Anterior cingulate cortex (tissue), 58 donors: ENCODE results near the gene PDXK.

Source experiments
- DNase-seq, 58 donors: peaks; one replicate each; lab custom pipeline; 2025; lab: John Stamatoyannopoulos, UW

PDXK gene

DNA sequence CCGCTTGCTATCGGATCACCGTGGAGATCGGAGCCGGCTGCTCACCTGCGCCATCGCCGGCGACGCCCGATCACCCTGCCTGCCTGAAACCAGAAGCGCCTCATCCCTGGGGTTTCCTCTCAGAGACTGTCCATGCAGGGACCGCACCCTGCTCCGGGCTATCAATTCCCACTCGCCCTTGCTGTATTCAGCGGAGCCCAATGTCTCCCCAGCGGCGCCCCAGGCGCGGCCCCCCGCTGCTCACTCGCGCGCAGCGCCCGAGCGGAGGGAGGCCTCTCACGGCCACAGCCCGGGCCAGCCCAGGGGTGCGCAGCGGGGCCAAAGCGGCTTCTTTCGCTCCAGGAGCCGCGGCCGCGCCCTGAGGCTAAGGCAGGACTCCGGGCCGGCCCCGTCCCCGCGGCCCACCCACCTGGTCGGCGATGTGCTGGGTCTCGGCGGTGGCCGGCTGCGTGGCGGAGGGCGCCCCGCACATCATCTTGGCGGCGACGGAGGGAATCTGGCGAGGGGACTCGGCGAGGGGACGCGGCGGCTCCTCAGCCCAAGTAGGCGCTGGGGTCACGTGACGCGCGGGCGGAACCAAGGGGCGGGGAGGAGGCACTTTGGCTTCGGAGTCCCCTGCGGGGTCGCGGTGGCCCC lies 57.0 kb downstream of the PDXK start, which contains the start of gene CSTB:
TSS of gene CSTB (minus strand) at position 514 of the 636 bp plus-strand sequence. CDS start at position 475, 39 bp downstream.
- DNase-seq: peak in 56 of 58 donors; percentile 44 to 94 (median 83)

DNA sequence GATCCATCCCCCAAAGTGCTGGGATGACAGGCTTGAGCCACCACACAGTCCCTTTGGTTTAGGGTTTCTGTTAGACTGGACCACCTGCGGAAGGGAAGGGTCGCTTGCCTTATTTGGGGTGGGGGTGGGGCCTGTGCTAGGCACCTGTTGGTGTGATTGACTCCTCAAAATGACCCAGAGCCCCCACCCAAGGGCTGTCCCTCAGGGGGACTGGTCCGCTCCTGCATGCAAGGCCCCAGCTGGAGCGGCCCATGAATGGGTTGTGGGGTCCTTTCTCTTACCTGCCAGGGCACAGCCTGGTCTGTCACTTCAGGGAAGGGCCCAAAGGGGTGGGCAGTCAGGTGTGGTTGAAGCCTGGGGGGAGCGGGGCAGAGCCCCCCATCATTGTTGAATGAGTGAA lies 59.0 kb downstream of the PDXK start:
- no peak for DNase-seq

DNA sequence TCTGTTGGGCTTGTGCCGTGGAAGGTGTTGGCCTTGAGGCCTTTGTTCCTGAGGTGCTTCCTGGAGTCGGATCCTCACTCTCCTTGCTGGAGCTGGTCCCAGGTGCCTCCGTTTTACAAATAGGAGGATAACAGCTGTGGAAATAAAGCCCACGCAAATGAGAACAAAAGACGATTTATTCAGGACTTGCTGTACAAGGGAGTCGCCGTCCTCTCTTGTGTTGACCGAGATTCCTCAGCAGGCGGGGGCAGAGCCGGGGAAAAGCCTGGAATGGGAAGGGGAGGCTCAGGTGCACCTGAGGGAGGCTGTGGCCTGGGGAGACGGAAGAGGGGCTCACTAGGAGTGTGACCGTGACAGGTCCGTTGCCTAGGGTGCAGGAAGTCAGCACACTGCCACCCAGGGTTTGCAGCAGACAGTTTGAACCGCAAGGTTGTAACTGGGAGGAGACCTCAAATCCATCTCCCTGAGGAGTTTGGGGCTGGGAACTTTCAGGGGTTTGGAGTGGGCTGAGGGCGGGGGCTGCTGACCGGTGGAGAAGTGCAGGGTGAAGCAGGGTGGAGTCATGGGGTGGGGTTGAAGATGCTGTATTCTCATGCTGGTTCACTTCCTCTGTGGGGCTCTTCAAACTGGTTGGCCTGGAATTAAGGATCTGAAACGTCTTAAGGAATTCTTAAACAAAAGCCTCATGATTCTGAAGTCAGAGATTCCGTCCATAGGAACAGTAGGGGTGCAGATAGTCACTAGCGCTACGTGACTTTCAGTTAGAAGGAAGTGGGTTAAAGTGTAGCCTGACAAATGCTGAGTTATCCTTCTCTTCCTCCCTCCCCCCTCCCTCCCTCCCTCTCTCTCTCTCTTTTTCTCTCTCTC lies 59.8 kb downstream of the PDXK start:
- DNase-seq: no peak

DNA sequence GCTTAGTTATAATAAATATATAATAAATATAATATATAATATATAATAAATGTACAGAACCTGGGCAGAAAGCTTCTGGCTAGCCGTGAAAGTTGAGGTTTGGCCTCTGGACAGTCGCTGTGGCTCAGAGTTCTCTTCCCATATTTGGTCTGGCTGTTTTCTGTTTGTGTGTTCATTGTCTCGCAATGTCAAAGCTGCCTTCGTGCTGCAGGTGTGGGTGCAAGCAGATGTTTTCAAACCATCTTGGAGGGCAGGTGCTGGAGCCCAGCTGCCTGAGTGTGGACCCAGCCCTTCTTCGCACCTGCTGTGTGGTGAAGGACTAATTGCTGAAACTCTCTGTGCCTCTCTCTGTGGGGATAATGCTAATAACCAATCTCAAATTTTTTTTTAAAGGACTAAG lies 60.7 kb downstream of the PDXK start:
- DNase-seq: no peak

DNA sequence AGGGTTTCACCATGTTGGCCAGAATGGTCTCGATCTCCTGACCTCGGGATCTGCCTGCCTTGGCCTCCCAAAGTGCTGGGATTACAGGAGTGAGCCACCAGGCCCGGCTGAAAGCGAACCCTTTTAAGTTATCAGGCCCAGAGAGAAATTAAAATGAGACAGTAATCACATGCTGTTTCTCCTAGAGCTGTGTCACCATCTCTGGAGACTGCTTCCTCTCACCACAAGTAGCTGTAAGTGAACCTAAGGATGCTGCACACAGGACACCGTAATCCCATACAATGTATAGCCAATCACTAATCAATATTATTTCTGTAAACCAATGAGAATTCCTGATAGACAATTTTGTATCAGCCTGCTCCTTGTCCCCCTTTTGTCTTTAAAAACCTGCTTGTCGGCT lies 62.9 kb downstream of the PDXK start:
- no peak for DNase-seq

DNA sequence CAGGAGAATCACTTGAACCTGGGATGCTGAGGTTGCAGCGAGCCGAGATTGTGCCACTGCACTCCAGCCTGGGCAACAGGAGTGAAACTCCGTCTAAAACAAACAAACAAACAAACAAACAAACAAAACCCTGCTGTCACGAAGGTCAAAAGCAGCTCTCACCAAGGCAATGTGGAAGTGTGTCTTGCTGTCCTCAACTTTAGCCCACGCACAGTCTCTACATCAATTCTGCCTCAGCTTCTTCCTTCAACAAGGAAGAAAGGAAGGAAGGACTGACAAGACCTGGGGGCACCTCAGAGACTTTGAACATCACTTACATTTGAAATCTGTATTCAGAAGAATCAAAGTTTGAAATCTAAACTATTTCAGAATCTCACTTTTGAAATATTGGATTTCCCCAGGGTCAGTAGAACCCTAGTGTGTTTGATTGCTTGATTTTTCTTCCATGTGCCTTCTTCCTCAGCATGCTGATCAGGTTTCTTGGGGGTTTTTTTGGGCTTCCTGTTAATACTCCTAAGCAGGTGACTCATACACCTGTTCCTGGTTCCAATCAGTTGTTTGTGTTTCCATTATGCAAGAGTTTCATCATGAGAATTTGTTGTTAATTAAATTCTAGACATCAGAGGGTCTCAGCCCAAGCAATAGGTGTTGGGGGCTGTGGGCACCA lies 63.6 kb downstream of the PDXK start:
- no peak for DNase-seq

DNA sequence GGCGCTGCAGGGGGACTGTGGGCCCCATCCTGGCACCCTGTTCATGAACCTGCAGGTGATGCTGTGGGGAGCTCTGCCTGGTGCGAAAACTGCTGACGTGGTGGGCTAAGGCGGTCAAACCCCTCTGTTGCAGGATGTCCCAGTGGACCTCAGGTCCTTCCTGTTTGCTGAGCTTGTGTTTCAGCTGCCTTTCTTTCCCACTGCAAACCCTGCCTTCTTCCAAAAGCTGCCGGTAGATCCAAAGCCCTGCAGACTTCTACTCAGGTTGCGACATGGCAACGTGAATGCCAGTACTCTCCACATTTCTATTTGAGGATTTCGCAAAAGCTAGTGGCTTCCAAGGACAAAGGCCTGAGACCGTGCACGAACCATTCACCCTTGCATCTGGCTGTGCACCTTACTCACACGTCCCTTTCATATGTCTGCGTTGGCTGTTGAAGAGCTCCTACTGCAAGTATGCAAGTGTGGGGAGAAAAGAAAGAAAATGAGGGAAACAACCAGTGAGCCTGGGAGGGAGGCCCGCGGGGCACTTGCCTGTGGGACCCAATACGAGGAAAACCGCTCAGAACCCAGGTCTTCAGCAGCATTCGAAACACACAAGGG lies 64.3 kb downstream of the PDXK start:
- no peak for DNase-seq

DNA sequence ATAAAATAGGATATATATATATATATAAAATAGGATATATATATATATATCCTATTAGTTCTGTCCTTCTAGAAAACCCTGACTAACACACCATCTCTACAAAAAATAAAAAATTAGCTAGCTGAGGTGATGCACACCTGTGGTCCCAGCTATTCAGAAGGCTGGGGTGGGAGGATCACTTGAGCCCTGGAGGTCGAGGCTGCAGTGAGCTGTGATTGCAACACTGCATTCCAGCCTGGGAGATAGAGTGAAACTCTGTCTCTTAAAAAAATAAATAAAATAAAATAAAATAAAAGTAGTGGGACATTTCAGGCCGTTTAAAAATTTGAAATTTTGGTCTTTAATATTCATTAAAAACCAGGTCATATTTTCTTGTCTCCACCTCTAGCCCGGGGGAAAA lies 66.2 kb downstream of the PDXK start:
- DNase-seq: no peak

DNA sequence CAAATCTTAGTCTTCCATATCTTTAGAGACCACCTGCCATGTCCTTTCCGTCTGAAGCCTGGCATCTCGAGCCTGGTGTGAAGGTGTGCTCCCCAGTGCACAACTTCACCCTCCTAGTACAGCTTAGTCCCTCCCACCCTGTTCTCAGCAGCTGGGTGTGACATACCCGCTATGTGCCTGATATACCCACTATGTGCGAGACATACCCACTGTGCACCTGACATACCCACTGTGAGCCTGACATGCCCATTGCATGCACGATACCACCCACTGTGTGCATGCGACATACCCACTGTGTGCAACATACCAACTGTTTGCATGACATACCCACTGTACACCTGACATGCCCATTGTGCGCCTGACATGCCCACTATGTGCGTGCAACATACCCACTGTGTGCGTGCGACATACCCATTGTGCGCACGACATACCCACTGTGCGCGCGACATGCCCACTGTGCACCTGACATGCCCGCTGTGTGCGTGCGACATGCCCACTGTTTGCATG lies 67.4 kb downstream of the PDXK start:
- no peak for DNase-seq

DNA sequence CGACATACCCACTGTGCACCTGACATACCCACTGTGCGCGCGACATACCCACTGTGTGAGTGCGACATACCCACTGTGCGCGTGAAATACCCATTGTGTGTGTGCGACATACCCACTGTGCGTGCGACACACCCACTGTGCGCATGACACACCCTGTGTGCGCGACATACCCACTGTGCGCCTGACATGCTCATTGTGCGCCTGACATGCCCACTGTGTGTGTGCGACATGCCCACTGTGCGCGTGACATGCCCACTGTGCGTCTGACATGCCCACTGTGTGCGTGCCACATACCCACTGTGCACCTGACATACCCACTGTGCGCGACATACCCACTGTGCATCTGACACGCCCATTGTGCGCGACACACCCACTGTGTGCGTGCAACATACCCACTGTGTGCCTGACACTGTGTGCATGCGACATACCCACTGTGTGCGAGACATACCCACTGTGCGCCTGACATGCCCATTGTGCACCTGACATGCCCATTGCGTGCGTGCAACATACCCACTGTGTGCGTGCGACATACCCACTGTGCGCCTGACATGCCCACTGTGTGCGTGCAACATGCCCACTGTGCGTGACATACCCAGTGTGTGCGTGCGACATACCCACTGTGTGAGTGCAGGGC lies 68.0 kb downstream of the PDXK start:
- no peak for DNase-seq

DNA sequence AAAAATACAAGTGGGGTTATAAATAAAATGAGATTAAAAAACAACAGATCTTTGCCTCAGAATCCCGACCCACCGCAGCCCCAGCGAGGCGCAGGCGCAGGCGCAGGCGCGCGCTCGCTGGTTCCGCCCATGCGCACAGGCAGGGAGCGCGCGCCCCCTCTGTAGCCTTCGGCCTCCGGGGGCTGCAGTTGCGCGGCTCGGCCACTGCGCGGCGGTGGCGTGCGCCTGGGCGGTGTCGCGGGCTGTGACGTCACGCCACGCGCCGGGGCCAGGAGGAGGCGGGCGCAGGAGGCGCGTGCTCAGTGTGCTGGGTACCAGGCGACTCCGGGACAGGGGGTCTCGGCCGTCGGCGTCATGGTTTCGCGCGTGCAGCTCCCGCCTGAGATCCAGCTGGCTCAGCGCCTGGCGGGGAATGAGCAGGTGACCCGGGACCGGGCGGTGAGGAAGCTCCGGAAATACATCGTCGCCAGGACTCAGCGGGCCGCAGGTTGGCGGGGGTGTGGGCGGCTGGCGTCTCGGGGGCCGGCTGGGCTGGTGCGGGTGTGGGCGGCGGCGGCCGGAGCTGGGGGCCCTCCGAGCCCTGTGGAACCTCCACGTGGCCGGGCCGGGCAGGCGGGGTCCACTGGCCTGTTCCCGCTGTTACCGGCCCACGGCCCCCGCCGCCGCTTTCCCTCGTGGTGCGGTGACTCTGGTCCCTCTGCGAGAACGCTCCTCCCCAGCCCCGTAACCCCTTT lies 70.5 kb downstream of the PDXK start, which contains the start of gene RRP1:
TSS of gene RRP1 (plus strand) at position 302 of the 734 bp plus-strand sequence. CDS start at position 355, 53 bp downstream.
- peak; percentile 28 to 95 (median 86) for DNase-seq

DNA sequence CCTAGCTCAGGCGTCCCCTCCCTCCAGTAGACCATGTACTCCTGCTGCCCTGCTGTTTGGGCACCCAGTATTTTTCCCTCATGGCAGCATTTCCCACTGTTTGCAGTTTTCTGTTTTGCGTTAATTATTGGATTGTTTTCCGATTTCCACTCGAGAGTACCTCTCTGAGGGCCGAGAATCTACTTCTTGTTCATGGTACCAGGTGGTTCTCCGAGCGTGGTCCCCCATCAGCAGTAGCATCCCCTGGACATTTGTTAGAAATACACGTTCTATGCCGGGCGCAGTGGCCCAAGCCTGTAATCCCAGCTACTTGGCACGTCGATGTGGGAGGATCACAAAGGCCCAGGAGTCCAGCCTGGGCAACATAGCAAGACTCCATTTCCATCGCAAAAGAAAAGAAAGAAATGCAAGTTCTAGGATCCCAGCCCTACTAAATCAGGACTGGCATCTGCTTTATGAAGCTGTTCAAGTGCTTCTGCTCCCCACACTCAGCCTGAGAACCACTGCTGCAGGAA lies 71.1 kb downstream of the PDXK start:
- DNase-seq: no peak

DNA sequence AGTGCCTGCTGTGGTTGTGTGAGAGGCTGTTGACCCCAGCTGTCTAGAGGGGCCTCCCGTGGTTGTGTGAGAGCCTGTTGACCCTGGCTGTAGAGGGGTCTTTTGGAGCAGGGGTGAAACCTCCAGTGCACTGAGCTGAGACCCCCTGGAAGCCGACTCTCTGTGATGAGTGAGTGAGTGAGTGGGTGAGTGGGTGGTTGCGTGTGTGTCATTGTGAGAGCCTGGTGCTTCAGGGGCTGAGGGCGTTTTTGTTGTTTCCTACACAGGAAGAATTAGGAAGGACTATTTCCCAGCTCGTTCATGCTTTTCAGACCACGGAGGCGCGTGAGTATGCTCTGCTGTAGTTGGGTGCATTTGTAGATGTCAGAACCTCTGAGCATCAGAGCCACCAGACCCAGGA lies 73.5 kb downstream of the PDXK start:
- no peak for DNase-seq

DNA sequence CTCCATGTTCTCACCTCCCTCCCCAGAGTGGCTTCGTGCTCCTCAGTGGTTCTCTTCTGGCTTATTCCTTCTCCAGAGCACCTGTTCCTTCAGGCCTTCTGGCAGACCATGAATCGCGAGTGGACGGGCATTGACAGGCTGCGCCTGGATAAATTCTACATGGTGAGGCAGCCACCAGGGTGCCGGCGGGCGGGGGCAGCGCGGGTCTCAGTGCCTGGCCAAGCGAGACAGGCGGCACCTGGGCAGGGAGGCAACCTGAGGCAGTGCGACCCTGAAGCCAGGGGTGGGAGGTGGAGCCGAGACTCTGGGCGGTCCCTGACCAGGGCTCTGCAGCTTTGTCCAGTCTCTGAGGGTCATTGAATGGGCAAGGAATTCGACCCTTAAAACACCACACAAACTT lies 74.3 kb downstream of the PDXK start:
- no peak for DNase-seq

DNA sequence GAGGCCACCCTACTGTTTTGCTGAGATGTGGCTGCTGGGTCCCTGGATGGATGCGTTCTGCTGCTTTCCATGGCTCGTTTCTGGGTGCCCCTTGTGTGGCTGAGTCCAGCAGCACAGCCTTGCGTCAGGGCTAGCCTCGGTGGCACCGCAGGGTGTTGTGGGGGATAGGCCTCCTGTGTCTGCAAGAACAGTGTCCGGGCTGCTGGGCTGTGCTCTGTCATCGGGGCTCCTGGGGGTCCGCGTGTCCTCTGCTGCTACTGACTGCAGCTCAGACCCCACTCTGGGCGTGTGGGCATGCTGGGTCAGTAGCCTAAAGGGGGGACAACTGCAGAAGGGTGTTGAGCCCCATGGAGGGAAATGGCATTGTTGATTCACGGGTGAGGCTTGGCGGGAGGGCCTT lies 75.4 kb downstream of the PDXK start:
- no peak for DNase-seq

DNA sequence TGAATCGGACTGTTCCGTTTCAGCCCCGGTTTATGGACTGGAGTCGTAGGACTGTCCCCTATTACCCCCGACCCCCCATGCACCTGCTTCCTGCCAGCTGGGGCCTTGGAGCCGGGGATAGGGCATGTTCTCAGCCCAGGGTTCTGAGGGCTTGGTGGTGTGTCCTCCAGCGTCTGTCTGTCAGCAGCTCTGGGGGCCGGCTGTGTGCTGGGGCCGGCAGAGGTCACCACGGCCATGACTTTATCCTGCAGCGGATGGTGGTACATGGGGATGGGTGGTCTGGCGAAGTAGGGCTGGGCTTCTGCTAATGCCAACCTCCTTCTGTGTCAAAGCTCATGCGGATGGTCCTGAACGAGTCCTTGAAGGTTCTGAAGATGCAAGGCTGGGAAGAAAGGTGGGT lies 75.9 kb downstream of the PDXK start:
- no peak for DNase-seq

DNA sequence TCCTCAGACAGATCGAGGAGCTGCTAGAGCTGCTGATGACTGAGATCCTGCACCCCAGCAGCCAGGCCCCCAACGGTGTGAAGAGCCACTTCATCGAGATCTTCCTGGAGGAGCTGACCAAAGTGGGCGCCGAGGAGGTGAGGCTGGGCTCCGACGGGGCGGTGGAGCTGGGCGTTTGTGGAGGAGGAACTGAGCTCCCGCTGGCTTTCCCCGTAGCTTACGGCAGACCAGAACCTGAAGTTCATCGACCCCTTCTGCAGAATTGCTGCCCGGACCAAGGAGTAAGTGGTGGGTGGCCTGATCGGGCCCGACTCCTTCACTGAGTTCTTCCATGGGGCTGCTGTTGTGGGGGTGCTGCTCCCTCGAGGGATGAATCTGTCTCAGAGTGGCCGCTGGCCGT lies 78.5 kb downstream of the PDXK start:
- no peak for DNase-seq

DNA sequence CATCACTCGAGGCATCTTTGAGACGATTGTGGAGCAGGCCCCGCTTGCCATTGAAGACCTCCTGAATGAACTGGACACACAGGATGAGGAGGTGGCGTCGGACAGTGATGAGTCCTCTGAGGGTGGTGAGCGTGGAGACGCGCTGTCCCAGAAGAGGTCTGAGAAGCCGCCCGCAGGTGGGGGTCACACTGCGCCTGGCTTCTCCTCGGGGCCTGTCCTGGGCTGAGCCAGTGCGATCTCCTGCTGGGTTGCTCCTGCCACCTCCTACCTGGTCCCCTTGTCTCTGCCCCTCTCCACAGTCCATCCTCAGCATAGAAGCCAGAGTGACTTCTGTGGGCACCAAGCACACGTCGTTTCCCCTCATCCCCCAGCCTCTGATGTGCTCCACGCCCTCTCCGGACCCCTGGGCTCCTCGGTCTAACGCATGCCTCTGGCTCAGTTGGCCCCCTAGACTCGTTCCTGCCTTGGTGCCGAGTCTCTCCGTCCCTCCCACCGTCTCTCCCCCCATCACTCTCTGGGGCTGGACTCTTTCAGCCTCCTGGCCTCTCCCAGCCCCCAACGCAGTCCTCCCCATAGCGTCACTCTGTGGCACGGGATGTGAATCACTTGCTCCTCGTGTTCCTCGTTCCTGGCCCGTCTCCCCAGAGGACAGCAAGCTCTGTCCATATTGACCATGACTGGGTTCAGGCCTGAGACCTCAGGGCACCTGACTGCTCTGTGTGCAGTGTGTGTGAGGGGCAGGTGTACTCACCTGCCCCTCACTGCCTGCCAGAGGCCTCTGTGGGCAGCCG lies 79.2 kb downstream of the PDXK start:
- no peak for DNase-seq
